Keratinocyte (primary cell): ENCODE data around the gene PITX3. TPM values are rescaled to one million over a fixed set of nuclear protein-coding genes. Genes with fewer than 3 reads are reported as not detected.

ENCODE experiments used
- DNase-seq: peaks from one replicate; pipeline ENCODE4 v3.0.0-alpha.2; 2011; ENCODE audit warnings: low read depth, missing footprints, low spot score
- FAIRE-seq: peaks from 2 replicates; lab custom pipeline; 2011; peaks lifted over from hg19 to GRCh38; lab: Jason Lieb, UNC
- H2AFZ ChIP-seq: 2 replicates; pipeline ENCODE4 v1.6.0; 2012; ENCODE audit warnings: low read length, control low read depth, inconsistent platforms; ENCODE audit not compliant: control insufficient read depth
- H3K27ac ChIP-seq: 2 replicates; pipeline ENCODE4 v1.5.1; 2011; ENCODE audit warnings: low read length; ENCODE audit not compliant: control insufficient read depth, insufficient read depth
- H3K27me3 ChIP-seq: 3 replicates; pipeline ENCODE4 v1.6.0; 2011; ENCODE audit warnings: low read length; ENCODE audit not compliant: control insufficient read depth, insufficient read depth; ENCODE audit errors: extremely low read depth
- H3K36me3 ChIP-seq, 2 experiments: 2 replicates in 1 of 2; 3 replicates in 1 of 2; pipeline ENCODE4 v1.5.1; 2011; ENCODE audit warnings: low read length in 2 of 2, mild to moderate bottlenecking in 1 of 2; ENCODE audit not compliant: control insufficient read depth in 2 of 2, insufficient read depth in 2 of 2; ENCODE audit errors: extremely low read depth in 1 of 2
- H3K4me1 ChIP-seq: 3 replicates; pipeline ENCODE4 v1.5.1; 2011; ENCODE audit warnings: low read length; ENCODE audit not compliant: control insufficient read depth, insufficient read depth; ENCODE audit errors: extremely low read depth
- H3K4me2 ChIP-seq: 3 replicates; pipeline ENCODE4 v1.6.0; 2011; ENCODE audit warnings: low read depth, low read length; ENCODE audit not compliant: control insufficient read depth, insufficient read depth; ENCODE audit errors: extremely low read depth
- H3K4me3 ChIP-seq, 3 experiments: fragments of 200-600 bp in 1 of 3; sonication (generic) in 1 of 3; 2 replicates in 2 of 3; 3 replicates in 1 of 3; pipeline ENCODE4 v1.5.1; 2011 to 2016; ENCODE audit warnings: low read length in 3 of 3, mild to moderate bottlenecking in 3 of 3, control low read depth in 2 of 3, inconsistent platforms in 1 of 3, low read depth in 1 of 3, mixed read lengths in 1 of 3, mixed run types in 1 of 3, moderate library complexity in 1 of 3; ENCODE audit not compliant: control insufficient read depth in 2 of 3, insufficient read depth in 2 of 3; ENCODE audit errors: extremely low read depth in 1 of 3
- H3K79me2 ChIP-seq: 2 replicates; pipeline ENCODE4 v1.6.0; 2012; ENCODE audit warnings: low read length; ENCODE audit not compliant: control insufficient read depth, insufficient read depth
- H3K9ac ChIP-seq: 3 replicates; pipeline ENCODE4 v1.6.0; 2011; ENCODE audit warnings: low read length; ENCODE audit not compliant: control insufficient read depth, insufficient read depth; ENCODE audit errors: extremely low read depth
- H3K9me1 ChIP-seq: 3 replicates; pipeline ENCODE4 v1.6.0; 2011; ENCODE audit warnings: low read length; ENCODE audit not compliant: control insufficient read depth, insufficient read depth; ENCODE audit errors: extremely low read depth
- H3K9me3 ChIP-seq: 2 replicates; pipeline ENCODE4 v1.5.1; 2012; ENCODE audit warnings: low read depth, low read length; ENCODE audit not compliant: control insufficient read depth
- H4K20me1 ChIP-seq: 3 replicates; pipeline ENCODE4 v1.6.0; 2011; ENCODE audit warnings: low read length; ENCODE audit not compliant: control insufficient read depth, insufficient read depth; ENCODE audit errors: extremely low read depth
- CTCF ChIP-seq, 3 experiments: IDR thresholded peaks in 1 of 3; conservative IDR thresholded peaks in 1 of 3; optimal IDR thresholded peaks in 1 of 3; 2 replicates in 2 of 3; 3 replicates in 1 of 3; pipeline versions ENCODE3 to v1.5.1; 2011; ENCODE audit warnings: low read length in 3 of 3, mild to moderate bottlenecking in 3 of 3, moderate library complexity in 2 of 3, control low read depth in 1 of 3, inconsistent platforms in 1 of 3; ENCODE audit not compliant: insufficient read depth in 2 of 3; ENCODE audit errors: extremely low read depth in 1 of 3
- EZH2 ChIP-seq: IDR thresholded peaks from one replicate; pipeline ENCODE4 v1.6.1; 2012; ENCODE audit warnings: inconsistent platforms, mild to moderate bottlenecking, low read length, moderate library complexity
- dilution Hi-C: fragments of 300-500 bp; cut with MboI; formaldehyde crosslinking; loops from one replicate; pipeline ENCODE4 v1.7.0; 2020; ENCODE audit warnings: low sequenced_read_pairs; ENCODE audit not compliant: extremely low pct_ligation_motif_present
- polyA plus RNA-seq, 5 experiments: library from polyadenylated mRNA; depleted of rRNA in 3 of 5; stranded (reverse) in 3 of 5; stranded (forward) in 1 of 5; unstranded in 1 of 5; fragments of >200 nt; gene quantifications; 1 replicate in 1 of 5; 2 replicates in 3 of 5; 3 replicates in 1 of 5; pipeline versions ENCODE4 v1.2.1 to v1.2.3, GENCODE V29; 2011 to 2012; ENCODE audit warnings: missing spikeins in 2 of 5, low read depth in 1 of 5, low replicate concordance in 1 of 5

Gene PITX3
- polyA plus RNA-seq, 1 donor (not counting 4 experiments of a cell fraction or from before 2014, with no cell fraction given) = not detected

- dilution Hi-C loops = no loop called here
- Histone ChIP-seq H4K20me1 (no peaks in the 10 kb centered on the region), H3K9me1 (no peaks in the 10 kb centered on the region), H3K4me1 (peaks cover 15% of the 10 kb centered on the region), H2AFZ (no peak overlapping the region), H3K27ac (no peak overlapping the region), H3K9ac (no peak overlapping the region), H3K27me3 (peaks cover 15% of the 10 kb centered on the region), H3K4me2 (no peak overlapping the region), H3K36me3 (no peaks in the 10 kb centered on the region), H3K79me2 (no peaks in the 10 kb centered on the region), H3K4me3 (no peak overlapping the region), H3K9me3 (no peaks in the 10 kb centered on the region)
- TF ChIP-seq CTCF (optimal IDR thresholded peaks at IDR 0.05 in 1 of 3, IDR thresholded peaks at IDR 0.05 in 1 of 3, conservative IDR thresholded peaks at IDR 0.05 in 1 of 3; ENCODE audit: extremely low read depth in 1 of 3, insufficient read depth in 2 of 3, low read length in 3 of 3) = no peak
- no peak for TF ChIP-seq EZH2
- DNase-seq = no peak
- peak; percentile 86 for FAIRE-seq
Observed at GRCh38 chr10:102235598-102235920, 5.8 kb downstream of the PITX3 start.

- Histone ChIP-seq H3K36me3 (no peaks in the 10 kb centered on the region), H3K4me3 (no peak overlapping the region), H3K9me3 (no peaks in the 10 kb centered on the region), H4K20me1 (no peaks in the 10 kb centered on the region), H3K9me1 (no peaks in the 10 kb centered on the region), H3K27me3 (peaks cover 17% of the 10 kb centered on the region), H3K9ac (no peak overlapping the region), H3K4me2 (no peak overlapping the region), H3K4me1 (peaks cover 19% of the 10 kb centered on the region), H2AFZ (no peak overlapping the region), H3K79me2 (no peaks in the 10 kb centered on the region), H3K27ac (no peak overlapping the region)
- FAIRE-seq (no peak), DNase-seq (no peak)
- dilution Hi-C loops = no loop called here
- TF ChIP-seq EZH2 (no peak), CTCF (optimal IDR thresholded peaks at IDR 0.05 in 1 of 3, IDR thresholded peaks at IDR 0.05 in 1 of 3, conservative IDR thresholded peaks at IDR 0.05 in 1 of 3; ENCODE audit: extremely low read depth in 1 of 3, insufficient read depth in 2 of 3, low read length in 3 of 3) (no peak)
Observed at GRCh38 chr10:102234888-102235597, 6.3 kb downstream of the PITX3 start.
